Endometrial microvascular endothelial cells (primary cell): Measurements from ENCODE around the gene PTHLH. TPM values are rescaled to one million over a fixed set of nuclear protein-coding genes. Genes with fewer than 3 reads are reported as not detected.

Source experiments
- in situ Hi-C: cut with HindIII; loops from 2 replicates; pipeline ENCODE4 v1.10.0; 2017; ENCODE audit warnings: low sequenced_read_pairs, low pct_unique_long_range_greater_than_20kb; ENCODE audit errors: inconsistent ontology term
- total RNA-seq: library from RNA; depleted of rRNA; stranded (reverse); fragments of >200 nt; gene quantifications from one replicate; pipeline ENCODE4 v1.2.3, GENCODE V29; 2015; ENCODE audit errors: inconsistent ontology term

The PTHLH gene
- total RNA-seq, 1 donor from 2014 or later, result 0.65 TPM

- in situ Hi-C loops, result no loop called here
These were observed 6.6 kb upstream of the PTHLH start for GRCh38 chr12:27979145-27979544.

GRCh38 chr12:27975222-27976136, 2.9 kb upstream of the PTHLH start:
- in situ Hi-C loops, result no loop called here

GRCh38 chr12:27974735-27975221, 2.2 kb upstream of the PTHLH start:
- in situ Hi-C loops, result no loop called here

- in situ Hi-C loops, result no loop called here
These were observed 956 bp upstream of the PTHLH start for GRCh38 chr12:27973487-27973890.

GRCh38 chr12:27971606-27972005, 927 bp downstream of the PTHLH start:
- in situ Hi-C loops, result no loop called here

- in situ Hi-C loops, result no loop called here
These were observed 1.4 kb downstream of the PTHLH start for GRCh38 chr12:27971121-27971489.

- in situ Hi-C loops, result no loop called here
These were observed 2.0 kb downstream of the PTHLH start for GRCh38 chr12:27970401-27971120.

- in situ Hi-C loops, result no loop called here
These were observed 2.7 kb downstream of the PTHLH start for GRCh38 chr12:27969624-27970400.

GRCh38 chr12:27968972-27969623, 3.4 kb downstream of the PTHLH start:
- in situ Hi-C loops, result no loop called here

- in situ Hi-C loops, result no loop called here
These were observed 4.9 kb downstream of the PTHLH start for GRCh38 chr12:27967551-27968054.

GRCh38 chr12:27966870-27967269, 5.7 kb downstream of the PTHLH start:
- in situ Hi-C loops, result no loop called here

GRCh38 chr12:27965966-27966365, 6.6 kb downstream of the PTHLH start:
- in situ Hi-C loops, result no loop called here

- in situ Hi-C loops, result no loop called here
These were observed 7.1 kb downstream of the PTHLH start for GRCh38 chr12:27965411-27965810.

GRCh38 chr12:27964123-27964522, 8.4 kb downstream of the PTHLH start:
- in situ Hi-C loops, result no loop called here

- in situ Hi-C loops, result no loop called here
These were observed 11.7 kb downstream of the PTHLH start for GRCh38 chr12:27960821-27961220.

GRCh38 chr12:27958675-27959074, 13.9 kb downstream of the PTHLH start:
- in situ Hi-C loops, result no loop called here

- in situ Hi-C loops, result no loop called here
These were observed 15.2 kb downstream of the PTHLH start for GRCh38 chr12:27957366-27957765.

GRCh38 chr12:27953817-27954216, 18.7 kb downstream of the PTHLH start:
- in situ Hi-C loops, result no loop called here

- in situ Hi-C loops, result no loop called here
These were observed 19.2 kb downstream of the PTHLH start for GRCh38 chr12:27953348-27953747.
